HepG2 (cell line): Measurements from ENCODE around the gene KIAA0825. TPM values are rescaled to one million over a fixed set of nuclear protein-coding genes. Genes with fewer than 3 reads are reported as not detected.

ENCODE experiments used
- ATAC-seq: fragments of 200-7000 bp; cut with Tn5 transposase; 3 replicates; pipeline ENCODE4 v1.9.1; 2020; ENCODE audit warnings: mild to moderate bottlenecking, moderate library complexity
- BruUV-seq: library from RNA; stranded (reverse); fragments of 400-500 nt; replicated peaks from 2 replicates; lab custom pipeline; 2021; lab: Mats Ljungman, UMichigan
- CTCF ChIA-PET: fragments of 300-600 bp; formaldehyde crosslinking; extraction: SDS; loops from one replicate; lab custom pipeline; 2021; ENCODE audit warnings: low total read pairs, inconsistent platforms, low intra/inter-chr PET ratio; lab: Yijun Ruan, JAX
- POLR2A ChIA-PET: fragments of 350-600 bp; sonication (Branson Sonifier 250); formaldehyde crosslinking; loops from one replicate; lab custom pipeline; 2020; ENCODE audit warnings: antibody characterized with exemption, inconsistent platforms; lab: Yijun Ruan, JAX
- DNase-seq: peaks from one replicate; pipeline ENCODE4 v3.0.0-alpha.2; 2015; ENCODE audit warnings: low spot score
- FAIRE-seq: peaks from 3 replicates; lab custom pipeline; 2011; peaks lifted over from hg19 to GRCh38; lab: Jason Lieb, UNC
- H2AFZ ChIP-seq: one replicate; pipeline ENCODE4 v1.6.1; 2011; ENCODE audit warnings: low read length, inconsistent platforms
- H3K27ac ChIP-seq: fragments of 300-600 bp; 3 replicates; pipeline ENCODE4 v1.8.0; 2011; ENCODE audit warnings: mixed run types, mild to moderate bottlenecking, mixed read lengths, low read length, inconsistent platforms; ENCODE audit not compliant: insufficient read depth; ENCODE audit errors: extremely low read length
- H3K27me3 ChIP-seq, 2 experiments: fragments of 200-600 bp in 1 of 2; 2 replicates in 1 of 2; 3 replicates in 1 of 2; pipeline versions ENCODE4 v1.6.0 to v1.8.0; 2011; ENCODE audit warnings: low read length in 2 of 2, mild to moderate bottlenecking in 2 of 2, moderate library complexity in 2 of 2, inconsistent platforms in 1 of 2; ENCODE audit not compliant: insufficient read depth in 2 of 2, control insufficient read depth in 1 of 2
- H3K36me3 ChIP-seq, 2 experiments: fragments of 200-600 bp in 1 of 2; replicated peaks in 1 of 2; 2 replicates in 1 of 2; 3 replicates in 1 of 2; pipeline versions ENCODE4 v1.5.1 to v1.8.0; 2011; ENCODE audit warnings: low read length in 2 of 2, inconsistent platforms in 1 of 2; ENCODE audit not compliant: insufficient read depth in 2 of 2, control insufficient read depth in 1 of 2
- H3K4me1 ChIP-seq: 2 replicates; pipeline ENCODE4 v1.5.1; 2012; ENCODE audit warnings: low read length, inconsistent platforms; ENCODE audit not compliant: insufficient read depth
- H3K4me2 ChIP-seq: 2 replicates; pipeline ENCODE4 v1.6.0; 2011; ENCODE audit warnings: low read depth, low read length, inconsistent platforms
- H3K4me3 ChIP-seq, 3 experiments: fragments of 200-600 bp in 1 of 3; sonication (generic), shearing (Covaris generic) in 1 of 3; replicated peaks in 1 of 3; 2 replicates each; pipeline ENCODE4 v1.5.1; 2011 to 2016; ENCODE audit warnings: low read length in 3 of 3, inconsistent platforms in 2 of 3, low read depth in 2 of 3, mild to moderate bottlenecking in 2 of 3, control low read depth in 1 of 3, mixed read lengths in 1 of 3; ENCODE audit not compliant: insufficient read depth in 1 of 3
- H3K79me2 ChIP-seq: one replicate; pipeline ENCODE4 v1.6.1; 2011; ENCODE audit warnings: low read length, inconsistent platforms; ENCODE audit not compliant: insufficient read depth
- H3K9ac ChIP-seq: 2 replicates; pipeline ENCODE4 v1.6.0; 2011; ENCODE audit warnings: mild to moderate bottlenecking, low read depth, low read length, inconsistent platforms; ENCODE audit not compliant: insufficient read depth
- H3K9me3 ChIP-seq: 2 replicates; pipeline ENCODE4 v1.5.1; 2012; ENCODE audit warnings: mild to moderate bottlenecking, low read length
- H4K20me1 ChIP-seq: 2 replicates; pipeline ENCODE4 v1.6.0; 2011; ENCODE audit warnings: inconsistent platforms, mild to moderate bottlenecking, low read length, moderate library complexity; ENCODE audit not compliant: insufficient read depth
- HNF1B ChIP-seq: sonication (generic); formaldehyde crosslinking; IDR thresholded peaks from 2 replicates; pipeline ENCODE4 v1.5.1; 2020; ENCODE audit warnings: mild to moderate bottlenecking, moderate library complexity, missing genetic modification reagents
- KDM1A ChIP-seq: IDR thresholded peaks from 2 replicates; pipeline ENCODE4 v1.6.1; 2016; ENCODE audit warnings: missing compliant biosample characterization
- MBNL3 ChIP-seq: fragments of 250-450 bp; sonication (Bioruptor Pico); conservative IDR thresholded peaks from 2 replicates; pipeline ENCODE4 v1.8.0; 2022; ENCODE audit warnings: mild to moderate bottlenecking, inconsistent platforms
- NFRKB ChIP-seq: fragments of 450-650 bp; IDR thresholded peaks from 2 replicates; pipeline ENCODE4 v1.6.1; 2017
- NR2F6 ChIP-seq, 2 experiments: IDR thresholded peaks; 2 replicates each; pipeline ENCODE4 v1.6.1; 2016; ENCODE audit warnings: antibody characterized with exemption in 1 of 2, mild to moderate bottlenecking in 1 of 2
- PRMT3 ChIP-seq: sonication (generic); formaldehyde crosslinking; IDR thresholded peaks from 2 replicates; pipeline ENCODE4 v1.8.1; 2022; ENCODE audit warnings: low read depth, mild to moderate bottlenecking, moderate library complexity, missing genetic modification reagents, borderline replicate concordance
- SCMH1 ChIP-seq: sonication (generic); formaldehyde crosslinking; IDR thresholded peaks from 2 replicates; pipeline ENCODE4 v1.9.0; 2021; ENCODE audit warnings: missing genetic modification reagents, mild to moderate bottlenecking, borderline replicate concordance
- SIN3B ChIP-seq: fragments of 150-350 bp; IDR thresholded peaks from 2 replicates; pipeline ENCODE4 v1.6.1; 2014; ENCODE audit warnings: low read length
- ZFP62 ChIP-seq: sonication (generic); formaldehyde crosslinking; IDR thresholded peaks from 2 replicates; pipeline ENCODE4 v1.4.0; 2020; ENCODE audit warnings: missing genetic modification reagents
- ZMAT3 ChIP-seq: sonication (generic); formaldehyde crosslinking; conservative IDR thresholded peaks from 2 replicates; pipeline ENCODE4 v1.7.0; 2021; ENCODE audit warnings: missing genetic modification reagents
- ZNF17 ChIP-seq: sonication (generic); formaldehyde crosslinking; IDR thresholded peaks from 2 replicates; pipeline ENCODE4 v1.5.0; 2020; ENCODE audit warnings: mild to moderate bottlenecking, missing genetic modification reagents
- ZNF292 ChIP-seq: sonication (generic); formaldehyde crosslinking; IDR thresholded peaks from 2 replicates; pipeline ENCODE4 v1.8.1; 2022; ENCODE audit warnings: mild to moderate bottlenecking, low read depth, missing genetic modification reagents, borderline replicate concordance
- ZNF614 ChIP-seq: IDR thresholded peaks from 2 replicates; pipeline ENCODE4 v1.6.1; 2018; ENCODE audit warnings: missing biosample characterization, missing genetic modification reagents, inconsistent platforms, borderline replicate concordance
- ZNF644 ChIP-seq: IDR thresholded peaks from 2 replicates; pipeline ENCODE4 v1.6.1; 2016; ENCODE audit warnings: low read depth
- ZNF652 ChIP-seq: IDR thresholded peaks from 2 replicates; pipeline ENCODE4 v1.6.1; 2016; ENCODE audit warnings: low read depth, borderline replicate concordance
- ZNF713 ChIP-seq: sonication (generic); formaldehyde crosslinking; IDR thresholded peaks from 2 replicates; pipeline ENCODE4 v1.4.0; 2020; ENCODE audit warnings: mild to moderate bottlenecking, missing genetic modification reagents
- ZNF768 ChIP-seq: sonication (generic); formaldehyde crosslinking; IDR thresholded peaks from 2 replicates; pipeline ENCODE4 v1.4.0; 2020; ENCODE audit warnings: missing genetic modification reagents
- ZZZ3 ChIP-seq: sonication (generic); formaldehyde crosslinking; IDR thresholded peaks from 2 replicates; pipeline ENCODE4 v1.4.0; 2020; ENCODE audit warnings: missing genetic modification reagents, mild to moderate bottlenecking, borderline replicate concordance
- WGBS: methylation state at CpG from one replicate; pipeline ENCODE4 v1.1.6; 2017; ENCODE audit warnings: low lambda C conversion rate; 5-methylcytosine and 5-hydroxymethylcytosine counted together
- in situ Hi-C: cut with HindIII; loops from 2 replicates; pipeline ENCODE4 v1.10.0; 2017; ENCODE audit warnings: low pct_unique_long_range_greater_than_20kb; ENCODE audit not compliant: extremely low pct_ligation_motif_present
- intact Hi-C: fragments of 100-400 bp; cut with micrococcal nuclease; formaldehyde crosslinking; loops from one replicate; pipeline ENCODE4 v1.10.0; 2022; ENCODE audit not compliant: unreplicated experiment
- polyA plus RNA-seq, 8 experiments: library from polyadenylated mRNA; depleted of rRNA in 3 of 8; stranded (reverse) in 7 of 8; unstranded in 1 of 8; fragments of >200 nt; fragmentation: Illumina TruSeq in 4 of 8; extraction: Trizol in 4 of 8; gene quantifications; 2 replicates each; pipeline versions ENCODE4 v1.2.1 to v1.2.3, GENCODE V29; 2011 to 2016; ENCODE audit warnings: low read depth in 4 of 8, missing spikeins in 1 of 8, mixed read lengths in 1 of 8; ENCODE audit not compliant: insufficient read depth in 1 of 8
- total RNA-seq, 5 experiments: library from RNA; depleted of rRNA; stranded (reverse); fragments of >200 nt; fragmentation: Illumina TruSeq; extraction: Trizol; gene quantifications; 2 replicates each; pipeline ENCODE4 v1.2.3, GENCODE V29; 2016; ENCODE audit warnings: low read depth in 1 of 5
- TF ChIP-seq, protein P1 (sequence below): IDR thresholded peaks from 2 replicates; pipeline ENCODE4 v1.6.1; 2016; ENCODE audit warnings: control low read depth

Gene KIAA0825
- total and polyA plus RNA-seq, 2 of the 13 experiments (the other 11 are each of a cell fraction or from before 2014, with no cell fraction given): 0.05 to 0.51 TPM

DNA sequence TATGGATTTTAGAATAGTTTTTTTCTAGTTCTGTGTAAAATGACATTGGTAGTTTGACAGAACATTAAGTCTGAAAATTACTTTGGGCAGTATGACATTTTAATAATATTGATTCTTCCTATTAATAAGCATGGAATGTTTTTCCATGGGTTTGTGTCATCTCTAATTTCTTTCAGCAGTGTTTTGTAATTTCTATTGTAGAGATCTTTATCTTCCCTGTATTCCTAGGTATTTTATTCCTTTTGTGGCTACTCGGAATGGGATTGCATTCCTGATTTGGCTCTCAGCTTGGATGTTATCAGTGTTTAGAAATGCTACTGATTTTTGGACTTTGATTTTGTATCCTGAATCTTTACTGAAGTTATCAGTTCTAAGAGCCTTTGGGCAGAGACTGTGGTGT is 420.4 kb downstream of the KIAA0825 start (continued):
- TF ChIP-seq HNF1B (CRISPR knock-in tag) (no peak), ZNF292 (no peak), NFRKB (no peak)

DNA sequence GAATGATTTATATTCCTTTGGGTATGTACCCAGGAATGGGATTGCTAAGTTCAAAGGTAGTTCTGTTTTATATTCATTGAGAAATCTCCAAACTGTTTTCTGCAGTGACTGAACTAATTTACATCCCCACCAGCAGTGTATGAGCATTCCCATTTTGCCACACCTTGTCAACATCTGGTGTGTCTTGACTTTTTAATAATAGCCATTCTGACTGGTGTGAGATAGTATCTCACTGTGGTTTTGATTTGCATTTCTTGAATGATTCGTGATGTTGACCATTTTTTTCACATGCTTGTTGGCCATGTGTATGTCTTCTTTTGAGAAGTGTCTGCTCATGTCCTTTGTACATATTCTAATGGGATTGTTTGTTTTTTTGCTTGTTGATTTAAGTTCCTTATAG is 421.5 kb downstream of the KIAA0825 start:
- Histone ChIP-seq H3K27ac (no peak overlapping the region), H2AFZ (no peak overlapping the region), H3K4me1 (no peaks in the 10 kb centered on the region), H3K36me3 (no peaks in the 10 kb centered on the region), H3K4me3 (no peak overlapping the region), H4K20me1 (no peaks in the 10 kb centered on the region), H3K9ac (no peak overlapping the region), H3K4me2 (no peak overlapping the region), H3K27me3 (no peaks in the 10 kb centered on the region), H3K79me2 (no peaks in the 10 kb centered on the region), H3K9me3 (no peaks in the 10 kb centered on the region)
- ChIA-PET POLR2A (no interaction called here), CTCF (no interaction called here)
- no peak for FAIRE-seq
- intact Hi-C loops (no loop called here), in situ Hi-C loops (no loop called here)
- no peak for ATAC-seq
- TF ChIP-seq MBNL3 (no peak), ZNF614 (CRISPR knock-in tag) (no peak), NR2F6 (IDR thresholded peaks at IDR 0.05) (no peak), NR2F6 (CRISPR knock-in tag; IDR thresholded peaks at IDR 0.05) (no peak), ZNF768 (CRISPR knock-in tag) (no peak), SCMH1 (CRISPR knock-in tag) (no peak), ZNF652 (CRISPR knock-in tag) (no peak), ZZZ3 (no peak), SIN3B (no peak), ZFP62 (CRISPR knock-in tag) (no peak), ZMAT3 (no peak), ZNF17 (CRISPR knock-in tag) (no peak), ZNF713 (CRISPR knock-in tag) (no peak), ZNF644 (CRISPR knock-in tag) (no peak), PRMT3 (CRISPR knock-in tag) (no peak), KDM1A (CRISPR knock-in tag) (no peak)
- TF ChIP-seq, protein P1, sequence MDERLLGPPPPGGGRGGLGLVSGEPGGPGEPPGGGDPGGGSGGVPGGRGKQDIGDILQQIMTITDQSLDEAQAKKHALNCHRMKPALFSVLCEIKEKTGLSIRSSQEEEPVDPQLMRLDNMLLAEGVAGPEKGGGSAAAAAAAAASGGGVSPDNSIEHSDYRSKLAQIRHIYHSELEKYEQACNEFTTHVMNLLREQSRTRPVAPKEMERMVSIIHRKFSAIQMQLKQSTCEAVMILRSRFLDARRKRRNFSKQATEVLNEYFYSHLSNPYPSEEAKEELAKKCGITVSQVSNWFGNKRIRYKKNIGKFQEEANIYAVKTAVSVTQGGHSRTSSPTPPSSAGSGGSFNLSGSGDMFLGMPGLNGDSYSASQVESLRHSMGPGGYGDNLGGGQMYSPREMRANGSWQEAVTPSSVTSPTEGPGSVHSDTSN (CRISPR knock-in tag): no peak
- DNase-seq: no peak
- WGBS: 0% methylated on average over 1 of the region's 1 CpG
- no TSS peak for BruUV-seq
